Psoas muscle (tissue), 8 donors: ENCODE data around the gene RPS27. TPM values are rescaled to one million over a fixed set of nuclear protein-coding genes. Genes with fewer than 3 reads are reported as not detected.
"Not testable (repeated sequence)": the region's sequence is repeated elsewhere in the genome, so short reads cannot be mapped to it uniquely, and the experiment has no call there.

Experiments
- ATAC-seq, 4 donors: fragments of 200-7000 bp; cut with Tn5 transposase; one replicate each; pipeline ENCODE4 v1.9.1; 2020; ENCODE audit warnings: moderate library complexity in 3 of 4, mild to moderate bottlenecking in 2 of 4
- DNase-seq, 2 donors: peaks; one replicate each; pipeline ENCODE4 v3.0.0-alpha.2; 2020
- H3K27ac ChIP-seq: fragments of 200-600 bp; one replicate; pipeline ENCODE4 v1.8.0; 2022
- H3K27me3 ChIP-seq, 3 donors: fragments of 200-600 bp in 1 of 3; one replicate each; pipeline versions ENCODE4 v1.6.1 to v1.8.0; 2013 to 2022; ENCODE audit warnings: low read length in 2 of 3, mild to moderate bottlenecking in 2 of 3, moderate library complexity in 1 of 3; ENCODE audit not compliant: insufficient read depth in 3 of 3
- H3K36me3 ChIP-seq, 2 donors: fragments of 200-600 bp in 1 of 2; one replicate each; pipeline versions ENCODE4 v1.6.1 to v1.8.0; 2013 to 2022; ENCODE audit warnings: low read depth in 1 of 2, mild to moderate bottlenecking in 1 of 2, moderate library complexity in 1 of 2; ENCODE audit not compliant: insufficient read depth in 1 of 2
- H3K4me1 ChIP-seq: fragments of 200-600 bp; one replicate; pipeline ENCODE4 v1.8.0; 2022
- H3K4me3 ChIP-seq: fragments of 200-600 bp; one replicate; pipeline ENCODE4 v1.8.0; 2022; ENCODE audit warnings: mild to moderate bottlenecking
- H3K9me3 ChIP-seq: fragments of 200-600 bp; one replicate; pipeline ENCODE4 v1.8.0; 2022
- WGBS, 3 donors: extraction: QIAGEN DNeasy Blood & Tissue Kit; methylation state at CpG; one replicate each; pipeline versions ENCODE4 v1.1.6 to v1.1.7; 2013; 5-methylcytosine and 5-hydroxymethylcytosine counted together
- intact Hi-C, 2 donors: fragments of 100-400 bp; cut with DNase I; formaldehyde crosslinking; loops; one replicate each; pipeline versions ENCODE4 v1.11.0 to v1.14.2; 2022
- polyA plus RNA-seq, 3 donors: library from polyadenylated mRNA; stranded (reverse); fragments of 200-250 nt; gene quantifications; one replicate each; pipeline ENCODE4 v1.2.3, GENCODE V29; 2013
- total RNA-seq, 4 donors: library from RNA; stranded (reverse); fragmentation: NEBNext Ultra II Directional in 2 of 4; extraction: Animal tissue kit (Norgen Biotek cat#: 25700) in 2 of 4; gene quantifications; one replicate each; pipeline versions ENCODE4 v1.2.1 to v1.2.4, GENCODE V29; 2021 to 2023
- TF ChIP-seq, protein P1 (sequence below): fragments of 200-600 bp; IDR thresholded peaks from one replicate; pipeline ENCODE4 v1.8.0; 2022; ENCODE audit warnings: antibody characterized with exemption
- donor health status: healthy with polysubstance abuse.
- donor health status: DM: no; HTN: no; CAD: no; lungs with moderate emphysema.
- donor health status: Bipolar disorder and iron deficiency.
- donor health status: healthy.
- donor health status: DM: yes; HTN: yes; CAD: no.
- donor health status: DM: no; HTN: no; CAD: no.
- donor health status: DM: no; HTN: no; CAD: no.
- donor health status: DM: yes; HTN: yes; CAD: no.

RPS27 gene
- total and polyA plus RNA-seq, 7 donors: 653 to 8,046 (median 1,325) TPM

DNA sequence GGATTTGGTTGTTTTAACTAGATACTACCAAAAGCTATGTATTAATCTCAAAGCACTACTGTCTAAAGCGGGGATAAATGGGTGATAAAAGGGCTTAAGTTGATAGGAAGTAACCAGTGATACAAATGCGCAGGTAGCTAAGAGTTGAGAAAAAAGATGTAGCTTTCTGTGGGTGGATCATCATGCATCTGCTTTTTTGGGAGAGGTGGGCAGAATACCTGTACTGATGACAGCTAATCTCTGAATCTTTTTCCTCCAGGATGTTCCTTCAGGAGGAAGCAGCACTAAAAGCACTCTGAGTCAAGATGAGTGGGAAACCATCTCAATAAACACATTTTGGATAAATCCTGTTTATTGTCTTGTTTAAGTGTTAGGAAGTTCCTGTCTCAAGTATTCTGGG is 1.2 kb downstream of the RPS27 start:
- Histone ChIP-seq H3K27me3 (no peaks in the 10 kb centered on the region), H3K9me3 (no peaks in the 10 kb centered on the region), H3K4me3 (peak overlapping the region; percentile 93), H3K4me1 (peaks cover 25% of the 10 kb centered on the region), H3K36me3 (peaks cover 10 to 47% of the 10 kb centered on the region in 2 donors), H3K27ac (peak overlapping the region; percentile 98)
- 95 to 100% (median 99%) methylated on average over 2 of the region's 2 CpGs for WGBS, 3 donors
- TF ChIP-seq, protein P1, sequence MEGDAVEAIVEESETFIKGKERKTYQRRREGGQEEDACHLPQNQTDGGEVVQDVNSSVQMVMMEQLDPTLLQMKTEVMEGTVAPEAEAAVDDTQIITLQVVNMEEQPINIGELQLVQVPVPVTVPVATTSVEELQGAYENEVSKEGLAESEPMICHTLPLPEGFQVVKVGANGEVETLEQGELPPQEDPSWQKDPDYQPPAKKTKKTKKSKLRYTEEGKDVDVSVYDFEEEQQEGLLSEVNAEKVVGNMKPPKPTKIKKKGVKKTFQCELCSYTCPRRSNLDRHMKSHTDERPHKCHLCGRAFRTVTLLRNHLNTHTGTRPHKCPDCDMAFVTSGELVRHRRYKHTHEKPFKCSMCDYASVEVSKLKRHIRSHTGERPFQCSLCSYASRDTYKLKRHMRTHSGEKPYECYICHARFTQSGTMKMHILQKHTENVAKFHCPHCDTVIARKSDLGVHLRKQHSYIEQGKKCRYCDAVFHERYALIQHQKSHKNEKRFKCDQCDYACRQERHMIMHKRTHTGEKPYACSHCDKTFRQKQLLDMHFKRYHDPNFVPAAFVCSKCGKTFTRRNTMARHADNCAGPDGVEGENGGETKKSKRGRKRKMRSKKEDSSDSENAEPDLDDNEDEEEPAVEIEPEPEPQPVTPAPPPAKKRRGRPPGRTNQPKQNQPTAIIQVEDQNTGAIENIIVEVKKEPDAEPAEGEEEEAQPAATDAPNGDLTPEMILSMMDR: no peak
- DNase-seq (no peak), ATAC-seq (no peak)
- intact Hi-C loops: loop anchor here in 1 of 2 donors (10.0 kb wide), 1 partner anchor 283 kb away; the partner anchor contains the start of gene HAX1

- 70 to 82% (median 75%) methylated on average over 3 of the region's 3 CpGs for WGBS, 3 donors
- Histone ChIP-seq H3K4me1 (peaks cover 25% of the 10 kb centered on the region), H3K36me3 (peaks cover 10 to 47% of the 10 kb centered on the region in 2 donors), H3K9me3 (no peaks in the 10 kb centered on the region), H3K4me3 (no peak overlapping the region), H3K27me3 (no peaks in the 10 kb centered on the region), H3K27ac (no peak overlapping the region)
- TF ChIP-seq, protein P1: no peak
- no peak for DNase-seq
- ATAC-seq: no peak
- intact Hi-C loops: loop anchor here in 1 of 2 donors (10.0 kb wide), 1 partner anchor 280 kb away; the partner anchor contains the start of gene HAX1
These were observed 4.6 kb downstream of the RPS27 start for GRCh38 chr1:153995202-153995601.

DNA sequence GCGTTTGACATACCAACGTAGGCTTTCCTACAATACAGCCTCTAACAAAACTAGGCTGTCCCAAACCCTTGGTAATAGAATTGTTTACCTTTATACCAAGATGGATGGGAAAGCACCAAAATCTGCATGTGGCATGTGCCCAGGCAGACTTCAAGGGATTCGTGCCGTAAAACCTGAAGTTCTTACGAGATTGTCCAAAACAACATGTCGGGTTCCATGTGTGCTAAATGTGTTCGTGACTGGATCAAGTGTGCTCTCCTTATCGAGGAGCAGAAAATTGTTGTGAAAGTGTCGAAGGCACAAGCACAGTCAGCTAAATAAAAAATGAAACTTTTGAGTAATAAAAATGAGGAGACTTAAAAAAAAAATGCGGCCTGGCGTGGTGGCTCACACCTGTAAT is 5.1 kb downstream of the RPS27 start:
- 89 to 97% (median 95%) methylated on average over 11 of the region's 11 CpGs for WGBS, 3 donors
- TF ChIP-seq, protein P1: no peak
- Histone ChIP-seq H3K4me3 (no peak overlapping the region), H3K9me3 (no peaks in the 10 kb centered on the region), H3K27me3 (no peaks in the 10 kb centered on the region), H3K36me3 (peaks cover 10 to 47% of the 10 kb centered on the region in 2 donors), H3K4me1 (peaks cover 25% of the 10 kb centered on the region), H3K27ac (no peak overlapping the region)
- ATAC-seq: no peak
- DNase-seq: no peak
- intact Hi-C loops: loop anchor here in 1 of 2 donors (10.0 kb wide), 1 partner anchor 279 kb away; the partner anchor contains the start of gene HAX1

GRCh38 chr1:153996882-153997281 is 6.3 kb downstream of the RPS27 start:
- Histone ChIP-seq H3K36me3 (peaks cover 10 to 38% of the 10 kb centered on the region in 2 donors), H3K4me1 (peaks cover 20% of the 10 kb centered on the region)
- intact Hi-C loops: loop anchor here in 1 of 2 donors (10.0 kb wide), 1 partner anchor 278 kb away; the partner anchor contains the start of gene HAX1
- ATAC-seq, H3K9me3 ChIP-seq, H3K4me3 ChIP-seq, DNase-seq, H3K27me3 ChIP-seq, H3K27ac ChIP-seq: not testable (repeated sequence)
- WGBS, 3 donors: 92 to 96% (median 95%) methylated on average over 10 of the region's 10 CpGs

DNA sequence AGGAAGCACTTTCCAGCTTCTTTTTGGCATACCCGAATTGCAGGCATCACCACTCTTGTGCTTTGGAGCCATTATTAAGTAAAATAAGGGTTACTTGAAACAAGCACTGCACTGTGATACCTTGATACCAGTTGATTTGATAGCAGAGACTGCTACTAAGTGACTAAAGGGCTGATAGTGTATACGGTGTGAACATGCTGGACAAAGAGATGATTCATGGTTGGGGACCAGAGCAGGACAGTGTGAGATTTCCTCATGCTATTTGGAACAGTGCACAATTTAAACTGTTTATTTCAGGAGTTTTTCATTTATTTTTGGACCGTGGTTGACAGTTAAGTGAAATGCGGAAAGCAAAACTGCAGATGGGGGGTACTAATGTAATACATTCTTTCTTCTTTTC is 9.9 kb downstream of the RPS27 start:
- Histone ChIP-seq H3K4me3 (no peak overlapping the region), H3K27me3 (no peaks in the 10 kb centered on the region), H3K36me3 (peaks cover 0 to 4% of the 10 kb centered on the region in 2 donors), H3K27ac (no peak overlapping the region), H3K9me3 (no peaks in the 10 kb centered on the region), H3K4me1 (no peaks in the 10 kb centered on the region)
- 80 to 85% (median 83%) methylated on average over 4 of the region's 4 CpGs for WGBS, 3 donors
- TF ChIP-seq, protein P1: no peak
- DNase-seq (no peak), ATAC-seq (no peak)
- intact Hi-C loops: no loop called here
